MM.1S (cell line): Measurements from ENCODE around the gene RBM42.

Experiments used
- CTCF ChIP-seq: fragments of 300-600 bp; sonication (generic); IDR thresholded peaks from 2 replicates; pipeline ENCODE4 v1.5.1; 2016; ENCODE audit warnings: antibody characterized with exemption, low read length, mixed read lengths
- EZH2 ChIP-seq: fragments of 300-600 bp; sonication (generic); optimal IDR thresholded peaks from 2 replicates; pipeline ENCODE3; 2017; ENCODE audit warnings: low read depth, mild to moderate bottlenecking, antibody characterized with exemption, low read length, mixed read lengths

- TF ChIP-seq EZH2 (no peak), CTCF (no peak)
Observed at GRCh38 chr19:35644987-35645679, 16.3 kb downstream of the RBM42 start.
